Measurements from ENCODE around the gene DIAPH3. TPM values are rescaled to one million over a fixed set of nuclear protein-coding genes. Genes with fewer than 3 reads are reported as not detected.

The DIAPH3 gene
- total and polyA plus RNA-seq, 2 of the 8 experiments (the other 6 are each of a cell fraction or from before 2014, with no cell fraction given), result 8.0 to 30.8 TPM

GRCh38 chr13:59924256-59924655 is 239.5 kb downstream of the DIAPH3 start:
- Histone ChIP-seq H3K27me3 (replicated peaks in 1 of 4; ENCODE audit: control insufficient read depth in 3 of 4, extremely low read depth in 1 of 4, insufficient read depth in 3 of 4, low read length in 3 of 4) (no peaks in the 10 kb centered on the region), H3K23ac (ENCODE audit: insufficient read length) (no peak overlapping the region), H3K56ac (replicated peaks; ENCODE audit: insufficient read length, low read depth, low read length) (no peak overlapping the region), H3K23me2 (ENCODE audit: low read depth, low read length) (no peaks in the 10 kb centered on the region), H3K4ac (replicated peaks; ENCODE audit: insufficient read length, low read depth, low read length) (no peak overlapping the region), H2BK120ac (replicated peaks; ENCODE audit: low read depth, low read length) (no peak overlapping the region), H2AK5ac (ENCODE audit: low read depth, low read length) (no peak overlapping the region), H3K79me1 (ENCODE audit: low read depth, low read length) (no peaks in the 10 kb centered on the region), H2AFZ (ENCODE audit: low read length) (no peak overlapping the region), H2BK12ac (ENCODE audit: low read depth, low read length) (no peak overlapping the region), H3K4me3 (ENCODE audit: extremely low read depth in 1 of 4, insufficient read depth in 2 of 4, low read depth in 3 of 4, low read length in 4 of 4) (no peak overlapping the region), H3K9ac (replicated peaks in 1 of 4; ENCODE audit: extremely low read depth in 1 of 4, low read depth in 3 of 4, low read length in 3 of 4) (no peak overlapping the region), H2BK20ac (ENCODE audit: low read length) (no peak overlapping the region), H3K9me3 (ENCODE audit: insufficient read depth in 2 of 2, low read depth in 1 of 2, low read length in 1 of 2) (no peaks in the 10 kb centered on the region), H4K20me1 (replicated peaks in 1 of 2; ENCODE audit: control insufficient read depth in 1 of 2, insufficient read depth in 2 of 2, low read length in 2 of 2) (no peaks in the 10 kb centered on the region), H3K4me2 (ENCODE audit: insufficient read depth in 1 of 2, low read depth in 2 of 2, low read length in 2 of 2) (no peak overlapping the region), H3K14ac (ENCODE audit: insufficient read length) (no peak overlapping the region), H4K91ac (replicated peaks; ENCODE audit: insufficient read length, low read length) (no peak overlapping the region), H3K36me3 (ENCODE audit: control insufficient read depth in 2 of 4, insufficient read depth in 4 of 4, low read length in 3 of 4) (no peaks in the 10 kb centered on the region), H4K5ac (ENCODE audit: insufficient read length, low read depth, low read length) (no peak overlapping the region), H4K8ac (ENCODE audit: extremely low read depth, insufficient read depth, low read length) (no peak overlapping the region), H3K18ac (ENCODE audit: extremely low read depth, low read length) (no peak overlapping the region), H2BK15ac (ENCODE audit: low read length) (no peak overlapping the region), H3K27ac (ENCODE audit: low read depth, low read length) (no peak overlapping the region), H3K79me2 (ENCODE audit: control insufficient read depth in 1 of 2, insufficient read depth in 2 of 2, low read length in 2 of 2) (no peaks in the 10 kb centered on the region), H2BK5ac (ENCODE audit: low read depth, low read length) (no peak overlapping the region), H3K4me1 (replicated peaks in 1 of 4; ENCODE audit: control insufficient read depth in 3 of 4, insufficient read depth in 4 of 4, low read length in 3 of 4) (no peaks in the 10 kb centered on the region)
- WGBS, 2 experiments (ENCODE audit: extremely low coverage in 1 of 2, insufficient coverage in 1 of 2, insufficient read length in 1 of 2, insufficient replicate concordance in 2 of 2, low coverage in 1 of 2, low lambda C conversion rate in 2 of 2, missing lambda C conversion rate in 1 of 2), result 94% methylated on average over 1 of the region's 1 CpG; no CpG with 5 or more reads in 1 of the 2 experiments
- no peak for TF ChIP-seq EZH2 (IDR thresholded peaks at IDR 0.05; ENCODE audit: low read depth, low read length, severe bottlenecking)
- DNase-seq (ENCODE audit: low read depth in 1 of 2, low spot score in 2 of 2) (no peak), FAIRE-seq (no peak)
- ChIA-PET POLR2A (ENCODE audit: partially characterized antibody) (no interaction called here), CTCF (ENCODE audit: partially characterized antibody) (no interaction called here)

All from H1 (cell line).